GM10266 (cell line): Measurements from ENCODE around the gene CRADD.

Source experiments
- DNase-seq: peaks from one replicate; pipeline ENCODE4 v3.0.0; 2012; ENCODE audit errors: extremely low spot score
- CTCF ChIP-seq: IDR thresholded peaks from 2 replicates; pipeline ENCODE4 v1.5.1; 2012; ENCODE audit warnings: mild to moderate bottlenecking, low read depth; ENCODE audit not compliant: control insufficient read depth, insufficient read depth; ENCODE audit errors: missing control alignments

CRADD gene

DNA sequence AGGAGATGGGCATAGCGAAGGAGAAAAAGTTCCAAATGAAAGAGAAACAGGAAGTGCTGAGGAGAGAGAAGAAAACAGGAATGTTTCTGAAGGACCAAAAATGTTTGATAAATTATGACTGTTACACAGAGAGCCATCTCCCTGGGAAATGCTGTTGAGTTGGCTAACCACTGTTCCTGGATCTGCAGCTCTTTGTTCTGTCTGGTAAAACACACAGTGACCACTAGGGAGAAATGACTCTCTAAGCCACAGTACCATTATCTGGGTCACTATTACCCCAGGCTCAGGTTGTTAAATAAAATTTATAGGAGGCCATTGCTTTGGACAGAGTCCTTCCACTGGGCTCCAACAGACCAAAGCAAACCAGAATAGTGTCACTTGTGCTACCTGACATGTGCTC is 219.3 kb downstream of the CRADD start:
- TF ChIP-seq CTCF = no peak
- DNase-seq = no peak

DNA sequence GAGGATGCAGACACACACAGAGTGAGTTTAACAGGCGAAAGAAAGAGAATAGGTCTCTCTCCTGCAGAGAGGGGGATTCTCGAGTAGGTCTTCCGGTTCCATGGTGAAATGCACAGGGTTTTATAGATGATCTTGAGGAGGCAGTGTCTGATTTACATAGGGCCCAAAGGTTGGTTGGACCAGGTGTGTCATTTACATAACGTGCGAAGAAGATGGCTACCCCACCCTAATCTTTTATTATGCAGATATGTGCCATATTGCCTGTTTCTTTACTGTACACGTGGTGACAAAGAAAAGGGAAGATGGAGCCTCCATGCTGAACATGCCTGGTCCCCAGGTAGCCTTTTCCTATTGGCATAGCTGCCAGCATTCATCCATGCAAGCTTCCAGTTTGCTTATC is 219.8 kb downstream of the CRADD start:
- DNase-seq = no peak

DNA sequence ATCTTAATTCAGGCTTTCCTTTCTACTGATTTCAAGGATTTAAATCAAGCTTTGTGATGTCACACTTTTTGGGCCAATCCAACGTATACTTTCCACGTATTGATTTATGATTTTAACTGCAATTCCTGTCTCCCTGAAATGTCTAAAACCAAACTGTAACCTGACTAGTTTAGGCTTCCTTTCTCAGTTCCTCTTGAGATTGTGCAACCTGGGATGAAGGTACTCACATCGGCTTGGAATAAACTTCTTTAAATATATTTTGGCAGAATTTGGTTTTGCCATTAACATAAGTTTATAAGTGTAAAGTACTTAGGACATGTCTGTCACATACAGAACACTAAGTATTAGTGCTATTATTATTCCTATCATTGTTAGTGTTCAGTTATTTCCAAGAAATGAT is 224.6 kb downstream of the CRADD start:
- TF ChIP-seq CTCF = no peak
- DNase-seq = no peak

More for the DNA sequence above, 219.8 kb downstream of the CRADD start:
- TF ChIP-seq CTCF = no peak

DNA sequence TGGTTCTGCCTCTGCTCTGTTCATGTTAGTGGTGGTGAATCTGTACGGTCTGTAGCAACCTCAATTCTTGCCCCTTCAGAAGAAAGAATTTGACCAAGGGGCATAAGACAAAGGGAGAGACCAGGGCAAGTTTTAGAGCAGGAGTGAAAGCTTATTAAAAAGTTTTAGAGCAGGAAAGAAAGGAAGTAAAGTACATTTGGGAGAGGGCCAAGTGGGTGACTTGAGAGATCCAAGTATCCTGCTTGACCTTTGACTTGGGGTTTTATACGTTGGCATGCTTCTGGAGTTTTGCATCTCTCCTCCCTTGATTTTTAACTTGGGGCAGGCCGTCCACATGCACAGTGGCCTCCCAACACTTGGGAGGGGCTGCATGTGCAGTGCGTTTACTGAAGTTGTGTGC is 225.0 kb downstream of the CRADD start:
- DNase-seq = no peak
- no peak for TF ChIP-seq CTCF

DNA sequence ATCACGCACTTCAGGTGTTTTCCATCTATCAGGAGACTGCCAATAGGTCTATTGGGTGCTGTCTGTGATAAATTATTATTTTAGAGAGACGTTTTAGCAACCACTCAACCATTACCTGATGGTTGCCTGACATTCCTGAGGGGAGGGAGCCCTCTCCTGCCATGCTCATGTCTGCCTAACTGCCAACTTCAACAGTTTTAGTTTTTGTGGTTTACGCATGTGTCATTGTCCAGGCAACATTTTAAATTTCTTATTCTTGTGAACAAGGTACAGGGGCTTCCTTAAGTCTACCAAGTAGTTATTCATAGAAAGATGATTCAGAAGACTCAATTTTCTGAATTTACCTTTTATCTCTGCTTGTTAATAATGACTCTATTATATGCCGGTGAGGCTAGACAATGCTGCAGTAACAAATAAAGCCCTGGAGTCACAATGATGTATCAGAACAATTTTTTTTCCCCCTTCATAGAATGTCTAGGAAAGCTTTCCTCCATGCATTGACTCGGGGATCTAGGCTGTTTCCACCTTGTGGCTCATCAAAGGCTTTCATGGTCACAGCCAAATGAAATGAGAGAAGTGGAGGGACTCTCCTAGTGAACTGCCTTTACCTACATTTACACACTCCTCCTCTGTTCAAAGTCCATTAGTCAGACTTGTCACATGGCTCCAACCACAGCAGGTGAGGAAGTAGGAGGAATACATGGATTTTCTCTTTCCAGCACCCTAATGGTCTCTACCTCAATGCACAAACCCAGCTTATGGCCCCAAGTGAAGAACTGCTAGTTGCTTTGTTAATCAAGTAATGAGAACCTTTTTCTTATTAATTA is 225.8 kb downstream of the CRADD start:
- TF ChIP-seq CTCF = no peak
- no peak for DNase-seq

DNA sequence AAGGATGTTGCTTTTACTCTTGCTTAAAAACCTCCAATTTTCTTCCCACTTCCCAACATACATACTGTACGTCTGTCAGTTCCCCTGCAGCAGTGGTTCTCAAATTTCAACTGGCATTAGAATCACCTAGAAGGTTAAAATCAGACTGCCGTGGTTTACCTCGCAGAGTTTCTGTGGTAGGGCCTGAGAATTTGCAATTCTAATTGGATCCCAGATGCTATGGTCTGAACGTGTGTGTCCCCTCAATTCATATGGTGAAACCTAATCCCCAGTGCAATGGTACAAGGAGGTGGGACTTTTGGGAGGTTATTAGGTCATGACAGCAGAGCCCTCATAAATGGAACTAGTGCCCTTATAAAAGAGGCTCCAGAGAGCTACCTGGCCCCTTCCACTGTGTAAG is 226.9 kb downstream of the CRADD start:
- no peak for TF ChIP-seq CTCF

GRCh38 chr12:93908264-93908663 is 231.1 kb downstream of the CRADD start:
- no peak for TF ChIP-seq CTCF
- no peak for DNase-seq

More for the DNA sequence above, 226.9 kb downstream of the CRADD start:
- DNase-seq = no peak
